Measurements from ENCODE around the gene PSAPL1.

The PSAPL1 gene

GRCh38 chr4:7434766-7435150, at the start of gene PSAPL1:
PSAPL1 (minus strand) TSS chr4:7434930; CDS start chr4:7434879, 51 bp downstream.
- no peak within 1 kb of the TSS for H3K4me3 ChIP-seq (ENCODE audit: control insufficient read depth, low read depth, low read length)
- TF ChIP-seq CTCF (conservative IDR thresholded peaks at IDR 0.05; ENCODE audit: control insufficient read depth, insufficient read depth, low read depth, low read length), result no peak
- peak; percentile 12 for DNase-seq (ENCODE audit: low read depth)

- H3K4me3 ChIP-seq (ENCODE audit: control insufficient read depth, low read depth, low read length), result no peak overlapping the region
- DNase-seq (ENCODE audit: low read depth), result no peak
- no peak for TF ChIP-seq CTCF (conservative IDR thresholded peaks at IDR 0.05; ENCODE audit: control insufficient read depth, insufficient read depth, low read depth, low read length)
Observed at GRCh38 chr4:7481227-7481626, 46.5 kb upstream of the PSAPL1 start.

- no peak for TF ChIP-seq CTCF (conservative IDR thresholded peaks at IDR 0.05; ENCODE audit: control insufficient read depth, insufficient read depth, low read depth, low read length)
- DNase-seq (ENCODE audit: low read depth), result no peak
- H3K4me3 ChIP-seq (ENCODE audit: control insufficient read depth, low read depth, low read length), result no peak overlapping the region
Observed at GRCh38 chr4:7480423-7480822, 45.7 kb upstream of the PSAPL1 start.

GRCh38 chr4:7478665-7479064, 43.9 kb upstream of the PSAPL1 start:
- no peak for DNase-seq (ENCODE audit: low read depth)
- H3K4me3 ChIP-seq (ENCODE audit: control insufficient read depth, low read depth, low read length), result no peak overlapping the region
- TF ChIP-seq CTCF (conservative IDR thresholded peaks at IDR 0.05; ENCODE audit: control insufficient read depth, insufficient read depth, low read depth, low read length), result no peak

GRCh38 chr4:7477695-7478094, 43.0 kb upstream of the PSAPL1 start:
- DNase-seq (ENCODE audit: low read depth), result no peak
- H3K4me3 ChIP-seq (ENCODE audit: control insufficient read depth, low read depth, low read length), result no peak overlapping the region
- TF ChIP-seq CTCF (conservative IDR thresholded peaks at IDR 0.05; ENCODE audit: control insufficient read depth, insufficient read depth, low read depth, low read length), result no peak

GRCh38 chr4:7476820-7477219, 42.1 kb upstream of the PSAPL1 start:
- no peak overlapping the region for H3K4me3 ChIP-seq (ENCODE audit: control insufficient read depth, low read depth, low read length)
- no peak for DNase-seq (ENCODE audit: low read depth)
- no peak for TF ChIP-seq CTCF (conservative IDR thresholded peaks at IDR 0.05; ENCODE audit: control insufficient read depth, insufficient read depth, low read depth, low read length)

GRCh38 chr4:7475207-7475606, 40.5 kb upstream of the PSAPL1 start:
- H3K4me3 ChIP-seq (ENCODE audit: control insufficient read depth, low read depth, low read length), result no peak overlapping the region
- no peak for TF ChIP-seq CTCF (conservative IDR thresholded peaks at IDR 0.05; ENCODE audit: control insufficient read depth, insufficient read depth, low read depth, low read length)

More at GRCh38 chr4:7475207-7475606, 40.5 kb upstream of the PSAPL1 start:
- DNase-seq (ENCODE audit: low read depth), result no peak
